HEK293 (cell line): ENCODE results near the gene C10orf67.

Experiments
- GFI1B ChIP-seq: fragments of 450-650 bp; formaldehyde crosslinking; IDR thresholded peaks from 2 replicates; pipeline ENCODE4 v1.5.1; 2016; ENCODE audit warnings: missing biosample characterization, missing genetic modification characterization
- GLIS1 ChIP-seq: fragments of 450-650 bp; formaldehyde crosslinking; IDR thresholded peaks from 2 replicates; pipeline ENCODE4 v1.5.1; 2016; ENCODE audit warnings: missing biosample characterization, missing genetic modification characterization
- GLIS2 ChIP-seq: fragments of 450-650 bp; formaldehyde crosslinking; IDR thresholded peaks from 2 replicates; pipeline ENCODE4 v1.5.1; 2016; ENCODE audit warnings: missing biosample characterization, missing genetic modification characterization
- HOXD13 ChIP-seq: sonication (generic); formaldehyde crosslinking; IDR thresholded peaks from 2 replicates; pipeline ENCODE4 v1.8.0; 2022; ENCODE audit warnings: missing genetic modification reagents, borderline replicate concordance
- KLF16 ChIP-seq: fragments of 450-650 bp; formaldehyde crosslinking; IDR thresholded peaks from 2 replicates; pipeline ENCODE4 v1.5.1; 2017; ENCODE audit warnings: missing biosample characterization, missing genetic modification characterization
- MZF1 ChIP-seq: fragments of 450-650 bp; formaldehyde crosslinking; IDR thresholded peaks from 2 replicates; pipeline ENCODE4 v1.5.1; 2017; ENCODE audit warnings: missing biosample characterization, missing genetic modification characterization, borderline replicate concordance
- OSR2 ChIP-seq: fragments of 450-650 bp; formaldehyde crosslinking; IDR thresholded peaks from 2 replicates; pipeline ENCODE4 v1.5.1; 2016; ENCODE audit warnings: missing biosample characterization, missing genetic modification characterization
- OVOL3 ChIP-seq: fragments of 450-650 bp; formaldehyde crosslinking; IDR thresholded peaks from 2 replicates; pipeline ENCODE4 v1.5.1; 2016; ENCODE audit warnings: missing biosample characterization, missing genetic modification characterization
- RBAK ChIP-seq: fragments of 450-650 bp; formaldehyde crosslinking; IDR thresholded peaks from 2 replicates; pipeline ENCODE4 v1.5.1; 2016; ENCODE audit warnings: missing biosample characterization, missing genetic modification characterization
- SETDB1 ChIP-seq: IDR thresholded peaks from one replicate; pipeline ENCODE4 v1.6.1; 2017; ENCODE audit warnings: mild to moderate bottlenecking, low read length, moderate library complexity, mixed read lengths; ENCODE audit not compliant: insufficient read length
- SP7 ChIP-seq: fragments of 450-650 bp; formaldehyde crosslinking; IDR thresholded peaks from 2 replicates; pipeline ENCODE4 v1.5.1; 2016; ENCODE audit warnings: missing biosample characterization, missing genetic modification characterization
- TRIM28 ChIP-seq: IDR thresholded peaks from 2 replicates; pipeline ENCODE4 v1.6.1; 2011; ENCODE audit warnings: low read length, control low read depth, borderline replicate concordance
- WT1 ChIP-seq: fragments of 450-650 bp; formaldehyde crosslinking; IDR thresholded peaks from 2 replicates; pipeline ENCODE4 v1.5.1; 2016; ENCODE audit warnings: missing biosample characterization, missing genetic modification characterization
- YY1 ChIP-seq: fragments of 450-650 bp; formaldehyde crosslinking; IDR thresholded peaks from 2 replicates; pipeline ENCODE4 v1.5.1; 2018; ENCODE audit warnings: missing biosample characterization, missing genetic modification characterization
- ZFHX2 ChIP-seq: fragments of 450-650 bp; formaldehyde crosslinking; conservative IDR thresholded peaks from 2 replicates; pipeline ENCODE4 v1.5.1; 2016; ENCODE audit warnings: missing biosample characterization, missing genetic modification characterization
- ZNF138 ChIP-seq: fragments of 450-650 bp; formaldehyde crosslinking; IDR thresholded peaks from 2 replicates; pipeline ENCODE4 v1.5.1; 2016; ENCODE audit warnings: missing biosample characterization, missing genetic modification characterization, borderline replicate concordance
- ZNF140 ChIP-seq: fragments of 450-650 bp; formaldehyde crosslinking; IDR thresholded peaks from 2 replicates; pipeline ENCODE4 v1.5.1; 2016; ENCODE audit warnings: missing biosample characterization, missing genetic modification characterization
- ZNF169 ChIP-seq: fragments of 450-650 bp; formaldehyde crosslinking; IDR thresholded peaks from 2 replicates; pipeline ENCODE4 v1.5.1; 2016; ENCODE audit warnings: missing biosample characterization, missing genetic modification characterization
- ZNF23 ChIP-seq: fragments of 450-650 bp; formaldehyde crosslinking; IDR thresholded peaks from 2 replicates; pipeline ENCODE4 v1.5.1; 2016; ENCODE audit warnings: missing biosample characterization, missing genetic modification characterization, borderline replicate concordance
- ZNF473 ChIP-seq: fragments of 450-650 bp; formaldehyde crosslinking; IDR thresholded peaks from 2 replicates; pipeline ENCODE4 v1.5.1; 2017; ENCODE audit warnings: missing biosample characterization, missing genetic modification characterization
- ZNF600 ChIP-seq: fragments of 450-650 bp; formaldehyde crosslinking; IDR thresholded peaks from 2 replicates; pipeline ENCODE4 v1.5.1; 2016; ENCODE audit warnings: missing biosample characterization, missing genetic modification characterization
- ZNF610 ChIP-seq: fragments of 450-650 bp; formaldehyde crosslinking; IDR thresholded peaks from 2 replicates; pipeline ENCODE4 v1.5.1; 2016; ENCODE audit warnings: missing biosample characterization, missing genetic modification characterization, borderline replicate concordance
- ZNF626 ChIP-seq: fragments of 450-650 bp; sonication (Bioruptor Pico); formaldehyde crosslinking; IDR thresholded peaks from 2 replicates; pipeline ENCODE4 v1.5.1; 2018; ENCODE audit warnings: missing biosample characterization, missing genetic modification characterization, inconsistent platforms
- ZNF660 ChIP-seq: fragments of 450-650 bp; IDR thresholded peaks from 2 replicates; pipeline ENCODE4 v1.5.1; 2018; ENCODE audit warnings: missing biosample characterization, mild to moderate bottlenecking, missing genetic modification characterization
- ZNF664 ChIP-seq: fragments of 450-650 bp; formaldehyde crosslinking; IDR thresholded peaks from 2 replicates; pipeline ENCODE4 v1.5.1; 2016; ENCODE audit warnings: missing biosample characterization, missing genetic modification characterization
- ZNF768 ChIP-seq: fragments of 450-650 bp; formaldehyde crosslinking; IDR thresholded peaks from 2 replicates; pipeline ENCODE4 v1.5.1; 2018; ENCODE audit warnings: missing biosample characterization, mild to moderate bottlenecking, missing genetic modification characterization
- ZNF777 ChIP-seq: fragments of 450-650 bp; formaldehyde crosslinking; IDR thresholded peaks from 2 replicates; pipeline ENCODE4 v1.5.1; 2017; ENCODE audit warnings: missing biosample characterization, missing genetic modification characterization, borderline replicate concordance
- TF ChIP-seq, protein P1 (sequence below): fragments of 450-650 bp; formaldehyde crosslinking; IDR thresholded peaks from 2 replicates; pipeline ENCODE4 v1.5.1; 2016; ENCODE audit warnings: missing biosample characterization, missing genetic modification characterization, borderline replicate concordance
- TF ChIP-seq, protein P2 (sequence below): fragments of 450-650 bp; formaldehyde crosslinking; IDR thresholded peaks from 2 replicates; pipeline ENCODE4 v1.5.1; 2016; ENCODE audit warnings: missing biosample characterization, missing genetic modification characterization
- TF ChIP-seq, protein P3 (sequence below): fragments of 450-650 bp; formaldehyde crosslinking; IDR thresholded peaks from 2 replicates; pipeline ENCODE4 v1.5.1; 2016; ENCODE audit warnings: missing biosample characterization, missing genetic modification characterization

C10orf67 gene

DNA sequence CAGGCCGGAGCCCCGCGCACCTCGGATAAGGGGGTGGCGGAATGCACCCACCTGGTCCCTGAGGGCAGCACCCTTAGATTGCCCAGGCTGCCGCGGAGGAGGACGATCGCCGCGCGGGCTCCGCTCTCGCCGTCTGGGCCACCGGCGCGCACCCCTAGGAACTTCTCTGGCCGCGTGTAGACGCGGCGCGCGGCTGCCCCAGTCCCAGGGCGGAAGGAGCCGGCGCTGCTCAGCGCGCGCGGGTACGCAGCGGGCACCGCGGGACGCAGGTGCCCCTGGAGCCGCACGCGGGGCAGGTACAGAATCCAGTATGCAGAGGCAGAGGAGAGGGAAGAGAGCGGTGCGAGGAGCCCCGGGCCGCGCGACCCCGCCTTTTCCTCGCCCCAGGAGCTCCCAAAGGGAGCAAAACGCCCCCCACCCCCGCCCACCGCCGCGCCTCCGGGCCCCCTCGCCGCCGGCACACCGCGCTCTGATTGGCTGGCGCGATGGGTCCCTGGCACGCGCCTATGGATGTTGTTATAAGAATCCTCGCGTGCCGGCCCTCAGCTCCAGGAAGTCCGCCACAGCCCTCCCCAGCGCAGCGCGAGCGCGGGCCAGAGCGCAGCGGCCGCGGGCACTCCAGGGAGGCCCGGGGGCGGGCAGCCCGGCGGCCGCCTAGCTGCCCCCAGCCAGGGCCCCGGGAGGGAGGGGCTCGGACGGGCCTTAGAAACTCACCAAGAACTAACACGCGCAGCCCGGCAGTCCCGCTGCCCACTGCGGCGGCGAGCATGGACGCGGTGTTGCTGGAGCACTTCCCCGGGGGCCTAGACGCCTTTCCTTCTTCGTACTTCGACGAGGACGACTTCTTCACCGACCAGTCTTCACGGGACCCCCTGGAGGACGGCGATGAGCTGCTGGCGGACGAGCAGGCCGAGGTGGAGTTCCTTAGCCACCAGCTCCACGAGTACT lies 152.6 kb downstream of the C10orf67 start, which contains the start of gene PTF1A (continued):
- TF ChIP-seq GLIS2 (tag by site-specific recombination) (peak; percentile 45; the same call in 1 of the 2 replicates), YY1 (tag by site-specific recombination) (no peak), ZNF473 (tag by site-specific recombination) (no peak), RBAK (tag by site-specific recombination) (no peak), TRIM28 (no peak), MZF1 (no peak), ZNF610 (tag by site-specific recombination) (no peak), ZNF138 (tag by site-specific recombination) (no peak), SP7 (tag by site-specific recombination) (no peak), ZNF664 (tag by site-specific recombination) (no peak), ZFHX2 (tag by site-specific recombination) (peak; percentile 34; the same call in 1 of the 2 replicates), ZNF626 (tag by site-specific recombination) (no peak), ZNF23 (tag by site-specific recombination) (no peak), ZNF777 (tag by site-specific recombination) (peak; percentile 82; the same call in 1 of the 2 replicates), WT1 (tag by site-specific recombination) (no peak), ZNF140 (no peak), GFI1B (tag by site-specific recombination) (no peak), ZNF768 (tag by site-specific recombination) (no peak), ZNF600 (tag by site-specific recombination) (no peak), GLIS1 (tag by site-specific recombination) (peak; percentile 54; the same call in 1 of the 2 replicates), ZNF660 (tag by site-specific recombination) (no peak), OVOL3 (tag by site-specific recombination) (no peak), HOXD13 (CRISPR knock-in tag) (no peak), OSR2 (tag by site-specific recombination) (no peak), KLF16 (no peak), ZNF169 (tag by site-specific recombination) (no peak), SETDB1 (no peak)
- TF ChIP-seq, protein P1, sequence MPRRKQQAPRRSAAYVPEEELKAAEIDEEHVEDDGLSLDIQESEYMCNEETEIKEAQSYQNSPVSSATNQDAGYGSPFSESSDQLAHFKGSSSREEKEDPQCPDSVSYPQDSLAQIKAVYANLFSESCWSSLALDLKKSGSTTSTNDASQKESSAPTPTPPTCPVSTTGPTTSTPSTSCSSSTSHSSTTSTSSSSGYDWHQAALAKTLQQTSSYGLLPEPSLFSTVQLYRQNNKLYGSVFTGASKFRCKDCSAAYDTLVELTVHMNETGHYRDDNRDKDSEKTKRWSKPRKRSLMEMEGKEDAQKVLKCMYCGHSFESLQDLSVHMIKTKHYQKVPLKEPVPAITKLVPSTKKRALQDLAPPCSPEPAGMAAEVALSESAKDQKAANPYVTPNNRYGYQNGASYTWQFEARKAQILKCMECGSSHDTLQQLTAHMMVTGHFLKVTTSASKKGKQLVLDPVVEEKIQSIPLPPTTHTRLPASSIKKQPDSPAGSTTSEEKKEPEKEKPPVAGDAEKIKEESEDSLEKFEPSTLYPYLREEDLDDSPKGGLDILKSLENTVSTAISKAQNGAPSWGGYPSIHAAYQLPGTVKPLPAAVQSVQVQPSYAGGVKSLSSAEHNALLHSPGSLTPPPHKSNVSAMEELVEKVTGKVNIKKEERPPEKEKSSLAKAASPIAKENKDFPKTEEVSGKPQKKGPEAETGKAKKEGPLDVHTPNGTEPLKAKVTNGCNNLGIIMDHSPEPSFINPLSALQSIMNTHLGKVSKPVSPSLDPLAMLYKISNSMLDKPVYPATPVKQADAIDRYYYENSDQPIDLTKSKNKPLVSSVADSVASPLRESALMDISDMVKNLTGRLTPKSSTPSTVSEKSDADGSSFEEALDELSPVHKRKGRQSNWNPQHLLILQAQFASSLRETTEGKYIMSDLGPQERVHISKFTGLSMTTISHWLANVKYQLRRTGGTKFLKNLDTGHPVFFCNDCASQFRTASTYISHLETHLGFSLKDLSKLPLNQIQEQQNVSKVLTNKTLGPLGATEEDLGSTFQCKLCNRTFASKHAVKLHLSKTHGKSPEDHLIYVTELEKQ (tag by site-specific recombination) = no peak
- TF ChIP-seq, protein P2, sequence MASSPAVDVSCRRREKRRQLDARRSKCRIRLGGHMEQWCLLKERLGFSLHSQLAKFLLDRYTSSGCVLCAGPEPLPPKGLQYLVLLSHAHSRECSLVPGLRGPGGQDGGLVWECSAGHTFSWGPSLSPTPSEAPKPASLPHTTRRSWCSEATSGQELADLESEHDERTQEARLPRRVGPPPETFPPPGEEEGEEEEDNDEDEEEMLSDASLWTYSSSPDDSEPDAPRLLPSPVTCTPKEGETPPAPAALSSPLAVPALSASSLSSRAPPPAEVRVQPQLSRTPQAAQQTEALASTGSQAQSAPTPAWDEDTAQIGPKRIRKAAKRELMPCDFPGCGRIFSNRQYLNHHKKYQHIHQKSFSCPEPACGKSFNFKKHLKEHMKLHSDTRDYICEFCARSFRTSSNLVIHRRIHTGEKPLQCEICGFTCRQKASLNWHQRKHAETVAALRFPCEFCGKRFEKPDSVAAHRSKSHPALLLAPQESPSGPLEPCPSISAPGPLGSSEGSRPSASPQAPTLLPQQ (tag by site-specific recombination) = no peak
- TF ChIP-seq, protein P3, sequence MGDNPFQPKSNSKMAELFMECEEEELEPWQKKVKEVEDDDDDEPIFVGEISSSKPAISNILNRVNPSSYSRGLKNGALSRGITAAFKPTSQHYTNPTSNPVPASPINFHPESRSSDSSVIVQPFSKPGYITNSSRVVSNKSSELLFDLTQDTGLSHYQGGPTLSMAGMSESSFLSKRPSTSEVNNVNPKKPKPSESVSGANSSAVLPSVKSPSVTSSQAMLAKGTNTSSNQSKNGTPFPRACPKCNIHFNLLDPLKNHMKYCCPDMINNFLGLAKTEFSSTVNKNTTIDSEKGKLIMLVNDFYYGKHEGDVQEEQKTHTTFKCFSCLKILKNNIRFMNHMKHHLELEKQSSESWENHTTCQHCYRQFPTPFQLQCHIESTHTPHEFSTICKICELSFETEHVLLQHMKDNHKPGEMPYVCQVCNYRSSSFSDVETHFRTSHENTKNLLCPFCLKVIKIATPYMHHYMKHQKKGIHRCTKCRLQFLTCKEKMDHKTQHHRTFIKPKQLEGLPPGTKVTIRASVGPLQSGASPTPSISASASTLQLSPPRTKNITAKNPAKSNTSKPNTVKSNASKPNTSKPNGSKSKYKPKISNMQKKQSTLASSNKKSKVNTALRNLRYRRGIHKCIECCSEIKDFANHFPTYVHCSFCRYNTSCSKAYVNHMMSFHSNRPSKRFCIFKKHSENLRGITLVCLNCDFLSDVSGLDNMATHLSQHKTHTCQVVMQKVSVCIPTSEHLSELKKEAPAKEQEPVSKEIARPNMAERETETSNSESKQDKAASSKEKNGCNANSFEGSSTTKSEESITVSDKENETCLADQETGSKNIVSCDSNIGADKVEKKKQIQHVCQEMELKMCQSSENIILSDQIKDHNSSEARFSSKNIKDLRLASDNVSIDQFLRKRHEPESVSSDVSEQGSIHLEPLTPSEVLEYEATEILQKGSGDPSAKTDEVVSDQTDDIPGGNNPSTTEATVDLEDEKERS (tag by site-specific recombination) = no peak
